ENCODE data around the gene ZNF330.

DNA sequence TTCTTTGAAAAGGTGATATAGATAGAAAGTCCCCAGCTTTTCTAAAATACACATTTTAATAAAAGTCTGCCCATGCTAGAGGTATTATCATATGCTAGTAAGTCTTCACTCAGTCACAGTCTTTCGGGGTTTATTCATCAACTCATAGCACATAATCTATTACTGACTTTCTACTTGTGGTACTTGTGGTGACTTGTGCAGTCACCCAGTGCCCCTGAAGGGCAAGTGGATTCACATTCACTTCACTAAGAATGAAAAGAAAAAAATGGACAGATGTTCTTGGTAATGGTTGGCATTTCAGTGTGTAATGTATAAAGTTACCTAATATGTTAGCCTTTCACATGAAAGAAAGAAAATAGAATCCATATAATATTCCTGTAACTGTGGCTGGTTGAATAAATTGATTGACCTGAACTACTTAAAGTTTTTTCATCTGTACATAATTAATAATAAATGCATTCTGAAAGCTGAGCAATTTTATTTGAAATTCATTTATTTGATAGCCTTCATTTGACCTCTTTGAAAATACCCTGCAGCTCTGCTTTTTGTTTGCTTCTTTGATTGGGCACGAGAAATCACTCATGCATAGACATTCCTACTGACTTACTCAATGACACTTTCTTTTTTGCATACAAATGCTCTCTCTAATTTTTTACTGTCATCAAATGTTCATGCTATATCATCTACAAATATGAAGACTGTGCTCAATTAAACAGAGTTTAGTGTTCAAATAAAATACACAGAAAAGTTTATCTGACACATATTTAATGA, 39.5 kb upstream of the ZNF330 start:
- TF ChIP-seq GATA2 (IDR thresholded peaks at IDR 0.05; ENCODE audit: low read depth, low read length) (no peak), GATA3 (IDR thresholded peaks at IDR 0.05; ENCODE audit: low read depth, low read length) (no peak)
